ENCODE data around the gene NDUFS7. TPM values are rescaled to one million over a fixed set of nuclear protein-coding genes. Genes with fewer than 3 reads are reported as not detected.

Gene NDUFS7
- total and polyA plus RNA-seq, 10 of the 15 experiments (the other 5 are each of a cell fraction or from before 2014, with no cell fraction given) = 5.1 to 282 (median 92.9) TPM

- peak in 1 of 2 experiments; percentile 30; a peak in 1 of 4 replicates for TF ChIP-seq EP300 (IDR thresholded peaks at IDR 0.05; ENCODE audit: borderline replicate concordance in 1 of 2, control insufficient read depth in 1 of 2, low read depth in 2 of 2, low read length in 2 of 2)
- TF ChIP-seq RELB (IDR thresholded peaks at IDR 0.05; ENCODE audit: low read depth) = no peak
- TF ChIP-seq ZNF384 (IDR thresholded peaks at IDR 0.05; ENCODE audit: borderline replicate concordance, low read depth, low read length) = no peak
- TF ChIP-seq BMI1 (IDR thresholded peaks at IDR 0.05; ENCODE audit: borderline replicate concordance) = peak; percentile 69; the same call in 1 of the 2 replicates
- peak; percentile 61; the same call in 1 of the 2 replicates for TF ChIP-seq MAX (IDR thresholded peaks at IDR 0.05; ENCODE audit: low read depth, low read length)
These were observed 47.5 kb upstream of the NDUFS7 start (continued) for GRCh38 chr19:1336079-1336684.

GRCh38 chr19:1340681-1341469 lies 42.8 kb upstream of the NDUFS7 start:
- no peak overlapping the region for H3K4me2 ChIP-seq (ENCODE audit: control insufficient read depth, insufficient read depth)
- no peak overlapping the region for H3K9ac ChIP-seq (ENCODE audit: control insufficient read depth, insufficient read depth, low read length)
- 60% methylated on average over 28 of the region's 28 CpGs for WGBS (ENCODE audit: insufficient coverage, insufficient replicate concordance, low lambda C conversion rate, missing lambda C conversion rate)
- in situ Hi-C loops (cut with MboI) (no loop called here), intact Hi-C loops (cut with micrococcal nuclease; ENCODE audit: unreplicated experiment) (no loop called here)
- no peaks in the 10 kb centered on the region for H4K20me1 ChIP-seq (ENCODE audit: control insufficient read depth, insufficient read depth)
- ATAC-seq (no peak), DNase-seq (ENCODE audit: low read depth, low spot score) (no peak), FAIRE-seq (no peak)
- no peaks in the 10 kb centered on the region; a peak in 1 of 4 replicates for H3K27me3 ChIP-seq (replicated peaks in 1 of 2; ENCODE audit: control insufficient read depth in 2 of 2, insufficient read depth in 2 of 2, low read length in 1 of 2)
- peaks cover 11% of the 10 kb centered on the region for H3K4me1 ChIP-seq (ENCODE audit: control insufficient read depth, insufficient read depth, low read length)
- no peaks in the 10 kb centered on the region for H3K36me3 ChIP-seq (ENCODE audit: control insufficient read depth in 2 of 2, insufficient read depth in 2 of 2, low read length in 1 of 2)
- no TSS peak for BruUV-seq (replicated peaks)
- SMC1A ChIA-PET (ENCODE audit: uncharacterized antibody, unreplicated experiment) = interaction anchor here (2.3 kb wide), 1 partner anchor 14 kb away, joined by 4 read pairs; a partner anchor contains a TSS
- no peak overlapping the region for H3K27ac ChIP-seq (ENCODE audit: control insufficient read depth, insufficient read depth)
- TF ChIP-seq EP300 (IDR thresholded peaks at IDR 0.05; ENCODE audit: borderline replicate concordance in 1 of 2, control insufficient read depth in 1 of 2, low read depth in 2 of 2, low read length in 2 of 2) = no peak
- no peak for TF ChIP-seq BRCA1 (IDR thresholded peaks at IDR 0.05; ENCODE audit: low read depth, low read length)
- no peak for TF ChIP-seq BACH1 (IDR thresholded peaks at IDR 0.05; ENCODE audit: borderline replicate concordance)
- CTCF ChIA-PET = no interaction called here
- POLR2A ChIA-PET = no interaction called here
- H3K9me3 ChIP-seq (replicated peaks; ENCODE audit: control insufficient read depth, insufficient read depth, low read length) = no peaks in the 10 kb centered on the region
- no peaks in the 10 kb centered on the region for H3K79me2 ChIP-seq (ENCODE audit: control insufficient read depth, insufficient read depth, low read length)
- RAD21 ChIA-PET (ENCODE audit: unreplicated experiment) = no interaction called here
- no peak overlapping the region for H2AFZ ChIP-seq (ENCODE audit: control insufficient read depth, low read depth, low read length)
- H3K4me3 ChIP-seq = no peak overlapping the region

Measured in GM12878 (cell line).